ENCODE results near the gene ADK.

The ADK gene

DNA sequence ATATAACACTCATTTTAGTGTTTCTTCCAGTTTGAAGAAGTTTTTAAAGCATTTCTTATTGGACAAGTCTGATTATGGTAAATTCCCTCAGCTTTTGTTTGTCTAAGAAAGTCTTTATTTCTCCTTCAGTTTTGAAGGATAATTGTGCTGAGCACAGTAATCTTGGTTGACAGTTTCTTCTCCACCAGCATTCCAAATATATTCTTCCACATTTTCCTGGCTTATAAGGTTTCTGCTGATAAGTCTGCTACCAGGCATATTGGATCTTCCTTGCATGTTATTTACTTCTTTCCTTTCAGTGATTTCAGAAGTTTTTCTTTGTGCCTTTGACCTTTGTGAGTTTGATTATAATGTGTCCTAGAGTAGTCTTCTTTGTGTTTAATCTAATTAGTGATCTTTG is 210.7 kb downstream of the ADK start:
- TF ChIP-seq CTCF (IDR thresholded peaks at IDR 0.05; ENCODE audit: insufficient read depth, low read length, missing control alignments): no peak

GRCh38 chr10:74363727-74364126 is 212.7 kb downstream of the ADK start:
- ChIA-PET POLR2A (no interaction called here), CTCF (no interaction called here)

More for the DNA sequence above, 210.7 kb downstream of the ADK start:
- DNase-seq (ENCODE audit: low read depth, low spot score): no peak
- CTCF ChIA-PET: no interaction called here
- POLR2A ChIA-PET: no interaction called here
- no peak overlapping the region for H3K4me3 ChIP-seq (ENCODE audit: low read depth, low read length)

GRCh38 chr10:74365109-74365508 is 214.1 kb downstream of the ADK start:
- POLR2A ChIA-PET: no interaction called here
- TF ChIP-seq CTCF (IDR thresholded peaks at IDR 0.05; ENCODE audit: insufficient read depth, low read length, missing control alignments): no peak
- no peak overlapping the region for H3K4me3 ChIP-seq (ENCODE audit: low read depth, low read length)
- CTCF ChIA-PET: interaction anchor here (1.0 kb wide), 1 partner anchor 8 kb away, joined by 3 read pairs; no protein-coding TSS in a partner anchor
- no peak for DNase-seq (ENCODE audit: low read depth, low spot score)

More at GRCh38 chr10:74363727-74364126, 212.7 kb downstream of the ADK start:
- no peak for TF ChIP-seq CTCF (IDR thresholded peaks at IDR 0.05; ENCODE audit: insufficient read depth, low read length, missing control alignments)
- DNase-seq (ENCODE audit: low read depth, low spot score): no peak
- no peak overlapping the region for H3K4me3 ChIP-seq (ENCODE audit: low read depth, low read length)

GRCh38 chr10:74371696-74372095 is 220.7 kb downstream of the ADK start:
- POLR2A ChIA-PET: no interaction called here
- CTCF ChIA-PET: no interaction called here

DNA sequence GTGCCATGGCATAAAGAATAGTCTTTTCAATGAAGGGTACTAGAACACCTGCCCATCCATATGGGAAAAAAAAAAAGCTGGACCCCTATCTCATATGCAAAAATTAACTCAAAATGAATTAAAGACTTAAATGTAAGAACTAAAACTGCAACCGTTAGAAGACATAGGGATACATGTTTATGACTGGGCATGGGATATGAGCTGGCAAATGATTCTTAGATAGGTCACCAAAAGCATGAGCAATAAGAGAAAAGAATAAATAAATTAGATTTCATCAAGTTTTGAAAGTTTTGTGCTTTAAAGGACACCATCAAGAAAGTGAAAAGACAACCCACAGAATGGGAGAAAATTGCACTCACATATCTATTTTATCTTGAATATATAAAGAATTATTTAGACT is 222.0 kb downstream of the ADK start:
- ChIA-PET CTCF (interaction anchor here (0.8 kb wide), 1 partner anchor 8 kb away, joined by 3 read pairs; no protein-coding TSS in a partner anchor), POLR2A (no interaction called here)
- H3K4me3 ChIP-seq (ENCODE audit: low read depth, low read length): no peak overlapping the region
- TF ChIP-seq CTCF (IDR thresholded peaks at IDR 0.05; ENCODE audit: insufficient read depth, low read length, missing control alignments): no peak
- no peak for DNase-seq (ENCODE audit: low read depth, low spot score)

More at GRCh38 chr10:74371696-74372095, 220.7 kb downstream of the ADK start:
- no peak overlapping the region for H3K4me3 ChIP-seq (ENCODE audit: low read depth, low read length)
- TF ChIP-seq CTCF (IDR thresholded peaks at IDR 0.05; ENCODE audit: insufficient read depth, low read length, missing control alignments): no peak
- DNase-seq (ENCODE audit: low read depth, low spot score): no peak

GRCh38 chr10:74377476-74377875 is 226.5 kb downstream of the ADK start:
- POLR2A ChIA-PET: no interaction called here
- TF ChIP-seq CTCF (IDR thresholded peaks at IDR 0.05; ENCODE audit: insufficient read depth, low read length, missing control alignments): no peak
- DNase-seq (ENCODE audit: low read depth, low spot score): no peak
- CTCF ChIA-PET: no interaction called here
- H3K4me3 ChIP-seq (ENCODE audit: low read depth, low read length): no peak overlapping the region
